Measurements from ENCODE around the gene ELMO2.

Gene ELMO2

DNA sequence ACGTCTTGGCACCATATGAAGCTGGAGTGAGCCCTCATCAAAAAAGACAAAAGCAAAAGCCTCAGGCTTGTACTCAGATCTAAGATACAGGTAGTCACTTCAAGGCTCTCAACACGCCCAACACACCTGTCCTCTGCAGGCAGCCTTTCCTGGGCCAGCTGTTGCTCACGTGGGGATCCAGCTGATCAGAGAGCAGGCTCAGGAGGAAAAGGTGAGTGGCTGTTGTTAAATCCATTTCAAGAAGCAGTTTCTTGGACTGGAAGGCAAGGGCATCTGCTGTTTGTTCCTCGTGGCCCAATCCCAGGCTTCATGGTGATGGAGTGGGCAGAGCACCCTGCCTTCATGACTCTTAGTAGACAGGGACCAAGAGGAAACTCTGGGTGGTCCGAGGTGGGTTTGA lies 39.6 kb downstream of the ELMO2 start:
- no peak for DNase-seq

DNA sequence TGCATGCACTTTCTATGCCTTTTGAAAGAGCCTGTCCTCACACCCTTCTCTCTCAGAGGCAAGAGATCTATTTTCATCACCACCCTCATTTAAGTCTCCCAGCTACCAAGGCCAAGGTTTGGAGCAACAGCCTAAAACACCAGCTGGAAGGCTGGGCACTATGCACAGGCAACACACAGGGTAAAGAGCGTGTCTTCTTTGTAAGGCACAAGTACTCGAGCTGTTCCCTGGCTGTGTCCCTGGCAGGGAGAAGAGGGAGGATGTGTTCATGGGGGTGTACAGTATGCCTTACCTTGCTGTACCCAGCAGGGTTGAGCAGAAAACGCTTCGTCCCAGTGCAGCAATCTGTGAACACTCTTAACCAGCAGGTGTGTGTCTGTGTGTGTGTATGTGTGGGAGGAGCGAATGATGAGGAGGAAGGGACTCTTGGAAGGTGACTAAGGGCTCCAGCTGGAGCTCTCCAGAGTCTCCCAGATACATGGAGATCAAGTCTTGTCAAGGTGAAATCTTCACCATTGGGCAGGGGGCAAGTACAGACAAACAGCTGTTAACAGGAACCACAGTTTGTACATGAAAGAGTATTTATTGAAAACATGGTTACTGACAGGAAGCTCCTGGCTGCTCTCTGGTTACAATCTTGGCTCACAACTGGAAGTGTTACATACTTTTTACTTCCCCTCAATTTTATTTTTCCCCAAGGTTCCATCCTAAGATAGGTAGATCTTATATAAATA lies 40.8 kb downstream of the ELMO2 start:
- no peak for DNase-seq

DNA sequence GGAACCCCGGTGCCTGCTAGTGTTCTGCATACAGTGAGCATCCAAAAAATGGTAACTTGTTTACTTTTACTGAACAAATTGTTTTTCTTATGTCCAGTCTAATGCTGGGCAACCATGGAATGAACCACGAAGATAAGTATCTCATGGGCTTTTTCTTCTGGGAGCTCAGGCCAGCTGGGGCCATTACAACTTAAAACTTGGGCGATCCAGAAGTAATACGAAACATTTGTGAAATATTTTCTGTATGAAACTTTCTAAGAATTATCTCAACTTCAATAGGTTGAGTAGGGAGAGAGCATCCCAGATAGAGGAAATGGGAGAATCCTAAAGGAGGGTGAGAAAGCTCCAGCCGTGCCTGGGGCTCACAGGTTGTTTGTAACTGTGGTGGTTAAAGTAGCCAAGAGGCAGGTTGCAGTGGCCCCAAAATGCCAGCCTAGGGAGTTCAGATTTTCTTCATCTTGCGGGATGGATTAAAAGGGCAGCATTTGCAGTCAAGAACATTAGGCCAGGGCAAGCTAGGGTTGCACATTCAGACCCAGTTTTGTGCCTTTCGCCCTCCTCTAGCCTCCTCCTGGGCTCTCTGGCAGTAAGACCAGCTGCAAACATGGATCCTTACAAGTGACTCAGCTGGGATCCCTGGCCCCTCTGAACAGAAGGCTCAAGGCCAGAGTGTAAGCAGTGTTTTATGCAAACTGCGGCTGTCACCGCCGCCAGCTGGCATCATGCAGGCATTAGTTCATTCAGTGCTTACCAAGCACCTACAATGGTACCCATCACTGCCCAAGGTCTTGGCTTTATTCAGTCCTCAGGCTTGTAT lies 41.5 kb downstream of the ELMO2 start:
- DNase-seq: no peak

DNA sequence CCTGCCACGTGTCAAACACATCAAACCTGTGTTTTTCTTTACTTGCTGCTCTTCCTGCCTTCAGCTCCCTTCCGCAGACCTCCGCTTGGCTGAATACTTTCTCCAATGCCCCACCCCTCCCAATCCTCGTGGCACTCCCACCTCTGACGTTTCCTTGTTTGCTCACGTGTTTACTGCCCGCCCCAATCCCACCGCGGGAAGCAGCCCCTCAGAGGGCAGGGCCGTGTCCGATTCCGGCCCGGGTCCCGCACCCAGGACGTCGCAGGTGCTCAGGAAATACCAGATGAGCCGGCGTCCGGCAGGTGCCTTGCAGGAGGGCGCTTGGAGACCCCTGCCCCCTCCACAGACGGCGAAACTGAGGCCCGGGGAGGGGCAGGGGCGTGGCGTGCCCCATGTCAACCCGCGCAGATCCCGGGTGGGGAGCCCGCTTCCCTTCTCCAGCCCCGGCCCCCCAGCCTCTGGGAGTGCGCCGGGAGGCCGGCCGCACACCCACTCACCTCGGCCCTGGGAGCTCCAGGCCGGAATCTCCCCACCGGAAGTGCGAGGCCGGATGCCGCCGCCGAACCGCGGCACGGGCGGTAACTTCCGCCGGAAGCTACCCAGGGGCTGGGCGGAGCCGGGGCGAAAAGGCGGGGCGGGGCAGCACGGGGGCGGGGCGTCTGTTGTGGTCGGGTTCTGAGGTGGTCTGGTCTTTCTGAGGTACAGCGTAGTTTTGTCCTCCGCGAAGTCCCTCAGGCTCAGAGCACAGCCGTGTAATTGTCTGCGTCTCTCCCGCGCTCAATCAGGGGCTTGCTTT lies 42.3 kb downstream of the ELMO2 start:
- peak; percentile 81 for DNase-seq

DNA sequence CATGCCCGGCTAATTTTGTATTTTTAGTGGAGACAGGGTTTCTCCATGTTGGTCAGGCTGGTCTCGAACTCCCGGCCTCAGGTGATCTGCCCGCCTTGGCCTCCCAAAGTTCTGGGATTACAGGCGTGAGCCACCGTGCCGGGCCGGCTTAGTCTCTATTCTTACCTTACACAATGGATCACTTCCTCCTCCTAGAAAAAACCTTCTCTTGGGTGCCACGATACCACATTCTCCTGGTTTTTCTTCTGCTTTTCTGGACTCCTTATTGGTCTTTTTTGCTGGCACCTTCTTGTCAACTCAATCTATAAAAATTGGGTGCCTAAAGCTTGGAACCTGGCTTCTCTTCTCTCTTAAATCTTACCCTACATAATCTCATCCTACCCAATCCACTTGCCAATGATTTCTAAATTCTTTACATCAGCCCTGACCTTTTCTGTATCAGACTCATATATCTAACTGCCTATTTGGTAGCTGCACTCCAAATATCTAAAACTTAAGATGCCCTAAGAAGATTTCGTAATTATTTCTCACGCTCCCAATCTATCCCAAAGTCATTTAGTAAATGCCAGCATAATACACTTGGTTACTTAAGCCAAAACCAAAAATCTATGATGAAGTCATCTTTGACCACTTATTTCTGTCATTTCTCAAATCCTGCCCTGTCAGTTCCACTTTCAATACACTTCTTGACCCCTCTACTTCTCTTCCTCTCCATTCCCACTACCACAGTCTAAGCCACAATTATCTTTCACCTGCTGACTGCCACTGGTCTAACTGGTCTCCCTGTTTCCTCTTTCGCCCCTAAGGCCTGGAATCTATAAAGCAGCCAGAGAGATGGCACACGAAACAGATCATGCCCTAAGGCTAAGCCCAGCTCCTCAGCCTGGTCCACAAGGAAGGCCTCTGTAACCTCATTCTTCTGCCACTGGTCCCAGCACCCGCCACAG lies 43.2 kb downstream of the ELMO2 start:
- no peak for DNase-seq

DNA sequence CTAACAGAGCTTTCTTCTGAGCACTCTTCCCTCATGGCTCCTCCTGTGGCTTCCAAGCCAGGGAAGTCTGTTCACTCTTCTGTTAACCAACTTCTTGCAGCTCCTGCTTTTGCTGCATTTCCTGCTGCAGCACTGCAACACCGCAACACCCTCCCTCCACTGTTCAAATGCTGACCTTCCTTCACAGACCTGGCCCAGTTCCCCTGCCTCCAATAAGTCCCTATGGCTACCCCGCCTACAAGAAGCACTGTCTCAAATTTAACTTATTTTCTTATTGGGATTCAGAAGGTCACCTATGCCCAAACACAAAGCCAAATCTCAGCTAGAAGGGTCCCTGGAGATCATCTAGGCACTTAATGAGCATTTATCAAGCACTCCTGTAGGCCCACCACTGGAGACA lies 44.6 kb downstream of the ELMO2 start:
- no peak for DNase-seq

DNA sequence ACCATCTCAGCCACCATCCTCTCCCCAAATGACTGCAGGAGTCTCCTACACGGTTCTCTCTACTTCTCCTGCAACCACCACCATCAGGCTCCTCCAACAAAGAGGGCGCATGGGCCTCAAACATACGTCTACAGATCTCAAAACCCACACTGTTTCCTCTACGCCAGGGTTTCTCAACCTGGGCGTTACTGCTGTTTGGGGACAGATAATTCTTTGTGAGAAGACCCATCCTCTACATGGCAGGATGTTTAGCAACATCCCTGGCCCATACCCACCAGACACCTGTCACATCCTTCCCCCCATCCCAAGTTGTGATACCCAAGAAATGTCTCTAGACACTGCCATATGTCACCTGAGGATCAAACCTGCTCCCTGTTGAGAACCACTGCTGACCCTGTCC lies 45.0 kb downstream of the ELMO2 start:
- peak; percentile 35 for DNase-seq

DNA sequence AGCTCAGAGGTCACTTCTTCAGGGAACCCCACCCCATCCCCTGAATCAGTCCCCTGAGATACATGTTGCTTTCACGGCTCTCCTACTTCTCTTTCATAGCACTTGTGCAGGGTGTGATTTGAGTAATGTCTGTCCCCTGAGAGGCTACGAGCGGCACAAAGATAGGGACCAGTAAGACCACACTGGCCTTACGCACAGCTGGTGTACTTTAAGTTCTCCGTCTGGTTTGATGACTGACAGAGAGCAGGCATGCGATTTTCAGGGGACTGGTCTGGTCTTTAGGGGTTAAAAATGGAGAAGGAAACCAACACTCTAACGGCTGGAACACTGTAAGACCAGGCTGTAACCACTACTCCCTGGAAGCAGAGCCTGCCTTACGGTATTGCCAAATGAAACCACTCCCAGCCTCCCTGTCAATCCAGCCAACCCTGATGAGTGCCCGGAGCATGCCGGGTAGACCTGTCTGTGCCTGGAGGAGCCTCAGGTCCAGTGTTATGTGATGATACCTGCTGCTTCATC lies 47.1 kb downstream of the ELMO2 start:
- DNase-seq: no peak

DNA sequence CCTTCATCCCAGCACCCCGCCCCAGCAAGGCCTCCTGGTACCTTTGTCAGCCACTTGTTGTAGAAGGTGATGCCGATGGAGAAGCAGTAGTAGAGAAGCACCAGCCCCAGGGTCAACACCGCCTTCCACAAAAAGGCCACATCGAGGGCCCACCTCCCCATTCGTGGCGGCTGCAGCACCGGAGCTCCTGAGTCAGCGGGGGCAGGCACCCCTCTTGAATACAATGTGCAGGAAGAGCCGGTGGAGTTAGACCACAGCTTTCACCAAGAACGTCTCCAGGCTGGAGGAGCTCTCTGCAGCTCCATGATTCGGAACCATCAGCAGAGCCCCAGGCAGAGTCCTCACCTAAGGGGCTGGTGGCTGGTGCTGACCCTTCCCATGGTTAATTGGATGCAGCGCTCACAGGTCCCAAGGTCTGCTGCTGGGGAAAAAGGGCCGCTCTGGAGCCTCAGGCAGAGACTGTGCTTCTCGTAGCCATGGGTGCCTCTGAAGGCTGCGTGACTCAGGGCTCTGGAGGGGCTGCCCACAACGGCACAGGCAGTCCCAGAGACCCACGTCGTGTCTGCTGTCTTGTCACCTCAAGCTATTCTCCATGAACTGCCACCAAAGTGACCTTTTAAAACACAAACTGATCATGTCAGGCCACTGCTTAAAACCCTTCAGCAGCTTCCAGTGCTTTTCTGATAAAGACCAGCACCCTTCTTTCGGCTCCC lies 47.9 kb downstream of the ELMO2 start:
- no peak for DNase-seq

DNA sequence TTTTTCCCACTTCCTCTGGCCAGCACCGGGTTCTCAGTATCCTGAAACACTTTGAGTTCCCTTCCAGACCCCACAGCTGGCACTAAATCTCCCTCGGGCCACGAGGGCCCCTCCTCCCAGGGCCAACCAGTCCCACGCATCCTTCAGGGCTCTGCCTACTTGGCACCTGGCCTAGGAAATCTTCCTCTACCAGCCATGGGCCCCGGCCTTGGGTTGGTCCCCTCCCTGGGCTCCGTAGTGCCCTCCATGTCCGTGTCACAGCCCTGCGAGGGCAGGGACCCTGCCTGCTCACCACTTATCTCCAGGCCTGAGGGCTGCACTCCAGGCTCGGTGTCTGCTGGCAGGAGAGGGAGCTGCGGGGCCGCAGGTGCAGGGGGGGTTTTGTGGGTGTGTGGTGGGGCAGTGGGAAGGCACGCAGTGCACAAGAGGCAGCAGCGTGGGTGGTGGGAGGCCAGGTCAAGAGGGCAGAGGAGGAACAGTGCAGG lies 49.3 kb downstream of the ELMO2 start:
- DNase-seq: no peak

DNA sequence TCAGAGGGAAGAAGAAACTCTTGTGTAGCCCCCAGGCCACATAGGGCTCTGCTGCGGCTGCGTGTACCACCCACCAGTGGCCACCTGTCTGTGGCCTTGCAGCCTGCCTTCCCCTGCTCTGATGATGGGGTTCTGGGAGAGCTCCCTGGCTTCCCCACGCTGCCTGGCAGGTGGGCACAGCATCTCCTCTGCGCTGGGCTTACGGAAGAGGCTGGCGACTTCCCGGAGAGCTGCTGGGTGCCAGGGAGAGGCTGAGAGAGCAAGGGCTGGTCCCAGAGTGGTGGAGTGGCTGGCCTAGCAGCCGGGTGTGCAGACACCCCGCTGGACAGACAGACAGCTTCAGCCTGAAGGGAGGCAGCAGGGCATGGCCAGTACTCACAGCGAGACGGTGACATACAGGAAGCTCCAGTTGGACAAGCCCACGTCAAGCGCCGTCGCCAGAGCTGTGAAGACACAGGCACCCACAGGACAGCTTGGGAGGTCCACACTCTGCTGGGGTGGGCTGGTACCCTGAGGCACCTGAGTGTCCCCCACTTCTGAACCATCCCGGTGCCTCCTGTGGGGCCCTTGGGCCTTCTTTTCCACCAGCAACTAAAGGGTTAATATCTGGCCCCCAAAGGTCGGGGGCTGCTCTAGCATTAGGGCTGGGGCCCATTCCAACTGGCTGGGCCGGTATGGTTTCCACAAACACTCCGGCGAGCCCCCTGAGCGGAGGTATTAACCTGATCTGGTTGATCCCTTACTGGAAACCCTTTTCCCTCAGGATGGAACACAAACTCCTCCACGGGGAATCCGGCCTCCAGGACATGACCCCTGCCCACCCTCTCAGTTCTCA lies 50.0 kb downstream of the ELMO2 start:
- DNase-seq: no peak

DNA sequence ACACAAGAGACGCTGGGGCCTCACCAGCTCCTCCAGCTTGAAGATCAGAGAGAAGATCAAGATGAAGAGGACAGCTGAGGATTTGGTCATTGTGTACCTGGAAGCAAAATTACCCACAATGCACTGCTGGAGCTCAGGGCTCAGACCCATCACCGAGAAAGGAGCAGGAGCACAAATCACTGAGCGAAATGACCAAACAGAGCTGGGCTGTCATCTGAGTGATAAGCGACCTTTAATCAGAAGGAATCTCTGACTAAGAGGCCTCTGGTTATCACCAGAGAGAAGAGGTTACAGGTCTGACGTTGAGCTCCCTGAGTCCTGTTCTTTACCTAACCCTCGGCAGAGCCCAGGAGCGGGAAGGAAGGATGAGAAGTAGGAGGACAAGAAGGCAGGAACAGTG lies 50.6 kb downstream of the ELMO2 start:
- no peak for DNase-seq

DNA sequence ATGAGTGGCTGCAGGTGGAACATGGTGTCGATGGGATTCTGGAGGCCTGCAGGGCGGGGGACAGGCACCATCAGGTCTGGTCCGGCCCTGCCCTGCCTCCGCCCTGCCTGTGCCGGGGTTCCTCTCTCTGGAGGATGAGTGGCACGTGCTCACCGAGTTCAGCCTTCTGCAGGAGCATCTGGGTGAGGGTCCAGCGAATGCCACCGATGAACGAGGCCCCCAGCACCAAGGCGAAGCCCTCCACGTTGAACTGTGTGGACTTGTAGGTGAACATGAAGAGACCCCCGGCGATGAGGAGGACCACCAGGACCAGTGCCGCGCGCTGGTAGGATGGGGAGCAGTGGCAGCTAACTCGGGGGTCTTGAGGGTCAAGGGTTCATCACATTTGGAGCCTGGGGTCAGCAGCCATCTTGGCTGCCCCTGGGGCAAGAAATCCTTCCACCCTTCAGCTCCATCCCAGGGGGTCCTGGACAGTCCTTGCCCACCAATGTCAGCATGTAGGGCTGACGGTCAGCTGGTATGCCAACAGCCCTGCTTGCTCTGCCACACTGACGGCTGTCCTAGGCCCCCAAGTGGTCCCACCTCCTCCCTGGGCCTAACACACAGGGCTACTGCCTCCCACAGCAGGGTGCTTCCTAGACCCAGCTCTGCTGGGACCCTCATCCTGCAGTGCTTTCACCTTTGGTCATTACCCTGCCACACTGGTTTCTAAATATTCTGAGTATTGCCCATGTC lies 51.3 kb downstream of the ELMO2 start:
- DNase-seq: no peak

DNA sequence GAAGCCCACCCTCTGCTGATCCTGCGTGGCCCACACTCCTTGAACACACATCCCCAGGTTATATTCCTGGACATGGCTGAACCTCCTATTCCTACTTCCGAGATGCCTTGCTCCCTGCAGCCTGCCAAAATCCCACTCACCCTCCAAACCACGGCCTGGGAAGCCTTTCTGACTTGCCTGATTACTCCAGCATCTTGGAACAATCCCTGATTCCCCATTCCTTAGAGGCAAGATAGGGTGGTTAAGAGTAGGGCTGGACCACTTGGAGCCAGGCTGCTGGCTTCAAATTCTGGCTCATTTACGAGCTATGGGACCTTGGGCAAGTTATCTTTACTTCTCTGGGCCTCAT lies 52.2 kb downstream of the ELMO2 start:
- DNase-seq: no peak

DNA sequence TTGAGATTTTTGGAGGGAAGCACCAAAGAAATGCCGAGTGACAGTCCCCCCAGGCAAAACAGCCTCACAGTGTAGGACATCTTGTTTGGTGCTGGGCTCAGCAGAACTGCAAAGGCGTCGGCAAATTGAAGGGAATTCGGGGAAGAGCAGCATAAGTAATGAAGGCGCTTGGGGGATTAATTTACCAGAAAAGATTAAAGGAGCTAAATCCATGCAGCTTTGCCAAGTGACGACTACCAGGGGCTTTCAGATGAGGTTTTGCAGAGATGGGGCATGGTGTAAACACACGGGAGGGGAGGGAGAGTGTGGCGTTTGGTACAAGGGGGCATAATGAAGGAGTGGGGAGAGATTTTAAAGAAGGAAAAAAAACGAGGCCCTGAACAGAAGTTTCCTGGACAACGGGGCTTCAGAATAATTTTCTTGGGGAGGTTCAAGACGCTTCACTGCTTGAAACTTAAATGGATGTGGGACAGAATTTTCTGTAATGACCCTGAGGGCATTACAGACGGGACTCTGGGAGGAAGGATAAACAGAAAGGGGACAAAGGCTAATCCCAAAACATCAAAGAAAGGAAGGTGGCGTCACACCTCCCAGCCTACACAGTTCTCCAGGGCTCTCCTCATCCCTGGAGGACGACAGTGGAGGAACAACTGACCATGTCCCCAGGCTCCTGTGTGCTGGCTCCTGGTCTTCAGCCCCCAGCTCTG lies 52.8 kb downstream of the ELMO2 start:
- no peak for DNase-seq

DNA sequence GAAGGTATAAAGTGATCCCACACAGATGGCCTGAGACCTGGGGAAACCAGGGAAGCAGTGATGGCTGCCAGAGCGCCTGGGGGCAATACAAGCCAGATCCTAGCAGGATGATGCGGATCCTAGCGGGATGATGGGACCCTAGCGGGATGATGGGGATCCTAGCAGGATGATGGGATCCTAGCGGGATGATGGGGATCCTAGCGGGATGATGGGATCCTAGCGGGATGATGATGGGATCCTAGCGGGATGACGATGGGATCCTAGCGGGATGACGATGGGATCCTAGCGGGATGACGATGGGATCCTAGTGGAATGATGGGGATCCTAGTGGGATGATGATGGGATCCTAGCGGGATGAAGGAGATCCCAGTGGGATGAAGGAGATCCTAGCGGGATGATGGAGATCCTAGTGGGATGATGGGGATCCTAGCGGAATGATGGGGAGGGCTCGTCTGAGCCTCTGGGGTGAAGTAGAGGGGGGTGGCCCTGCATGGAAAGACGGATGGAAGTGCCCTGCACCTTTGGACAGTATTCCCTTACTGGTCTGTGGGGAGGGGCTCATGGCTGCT lies 54.0 kb downstream of the ELMO2 start:
- DNase-seq: no peak

DNA sequence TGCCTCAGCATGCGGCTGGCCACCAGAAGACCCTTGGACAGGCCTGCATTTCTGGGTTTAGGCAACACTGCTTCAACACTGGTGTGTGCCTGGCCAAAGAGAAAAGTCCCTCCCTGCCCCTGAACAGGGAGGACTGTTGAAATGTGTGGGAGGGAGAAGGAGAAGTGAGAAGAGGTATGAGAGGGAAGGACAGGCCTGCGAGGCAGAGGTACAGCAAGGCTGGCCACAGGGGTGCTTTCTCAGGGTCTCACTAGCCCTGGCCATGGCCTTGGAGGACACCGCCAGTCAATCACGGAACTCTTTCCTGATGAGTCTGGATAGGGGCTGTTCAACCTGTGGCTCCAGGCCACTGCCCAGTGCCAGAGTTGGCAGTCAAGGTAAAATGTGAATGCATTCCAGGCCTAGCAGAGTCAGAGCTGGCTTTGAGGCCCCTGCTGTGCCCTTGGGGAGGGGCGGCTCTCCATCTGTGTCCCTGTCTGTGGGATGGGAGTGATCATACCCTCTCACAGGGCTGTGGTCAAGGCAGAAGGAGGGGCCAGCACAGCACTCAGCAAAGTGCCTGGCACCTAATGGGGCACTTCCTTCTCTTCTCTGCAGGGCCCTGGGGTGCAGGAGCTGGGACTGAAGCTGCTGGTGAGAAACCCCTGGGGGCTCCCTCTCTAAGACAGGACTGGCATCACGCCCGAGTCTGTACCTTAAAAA lies 54.9 kb downstream of the ELMO2 start:
- no peak for DNase-seq

DNA sequence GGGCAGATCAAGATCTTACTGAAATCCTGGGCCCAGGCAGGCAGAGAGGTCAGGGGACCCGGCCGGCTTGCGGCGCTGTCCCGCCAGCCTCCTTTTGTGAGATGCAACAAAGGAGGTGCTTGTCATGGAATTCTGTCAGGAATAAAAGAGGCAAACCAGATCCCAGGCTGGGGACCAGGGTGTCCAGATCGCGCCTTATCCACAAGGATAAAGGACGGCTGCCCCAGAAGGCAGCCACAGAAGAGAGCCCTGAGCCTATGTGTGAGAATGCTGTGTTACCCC lies 55.5 kb downstream of the ELMO2 start:
- DNase-seq: no peak
